Stimulated activated CD4-positive, alpha-beta T cell treated with anti-CD3 and anti-CD28 coated beads, Interleukin-2, amount 100 ng/mL, for 4 hours (primary cell): Measurements from ENCODE around the gene VAMP3.

Source experiments
- DNase-seq: peaks from one replicate; pipeline ENCODE4 v3.0.0-alpha.2; 2020; ENCODE audit warnings: low read depth

The VAMP3 gene, protein sequence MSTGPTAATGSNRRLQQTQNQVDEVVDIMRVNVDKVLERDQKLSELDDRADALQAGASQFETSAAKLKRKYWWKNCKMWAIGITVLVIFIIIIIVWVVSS

DNA sequence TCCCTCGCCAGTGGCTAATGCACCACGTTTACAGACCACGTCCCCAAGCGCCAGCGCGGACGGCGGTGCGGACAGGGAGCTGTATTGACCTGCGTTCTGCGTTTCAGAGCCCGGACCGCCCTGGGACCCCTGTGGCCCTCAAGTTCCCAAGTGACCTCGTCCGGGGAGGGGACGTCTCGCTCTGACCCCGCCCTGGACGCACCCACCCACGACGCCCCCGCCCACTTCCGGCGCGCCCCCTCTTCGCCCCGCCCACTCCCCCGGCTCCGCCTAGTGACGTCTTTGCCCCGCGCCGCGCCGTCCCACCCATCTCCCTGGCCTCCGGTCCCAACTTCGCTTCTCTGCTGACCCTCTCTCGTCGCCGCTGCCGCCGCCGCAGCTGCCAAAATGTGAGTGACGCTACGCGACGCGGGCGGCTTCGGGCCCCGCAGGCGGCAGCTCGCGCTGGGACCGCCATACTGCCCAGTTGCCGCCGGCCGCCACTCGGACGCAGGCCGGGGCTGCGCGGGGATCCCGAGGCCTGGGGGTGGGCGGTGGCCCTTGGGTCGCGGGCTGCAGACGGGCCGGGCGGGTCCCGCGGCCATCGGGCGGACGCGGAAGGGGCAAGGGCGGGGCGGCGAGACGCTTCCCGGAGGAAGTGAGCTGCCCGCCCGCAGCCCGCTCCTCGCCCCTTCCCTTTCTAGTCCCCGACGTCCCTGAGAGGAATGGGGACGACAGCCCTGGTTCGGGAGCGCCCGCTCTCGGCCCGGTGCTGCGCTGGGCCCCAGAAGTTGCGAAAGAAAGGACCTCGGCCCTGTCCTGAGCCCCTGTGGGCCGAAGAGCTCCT is at the start of gene VAMP3:
VAMP3 (plus strand) TSS at position 300 of the 826 bp plus-strand sequence; CDS start at position 388, 88 bp downstream.
- DNase-seq, result peak; percentile 74

DNA sequence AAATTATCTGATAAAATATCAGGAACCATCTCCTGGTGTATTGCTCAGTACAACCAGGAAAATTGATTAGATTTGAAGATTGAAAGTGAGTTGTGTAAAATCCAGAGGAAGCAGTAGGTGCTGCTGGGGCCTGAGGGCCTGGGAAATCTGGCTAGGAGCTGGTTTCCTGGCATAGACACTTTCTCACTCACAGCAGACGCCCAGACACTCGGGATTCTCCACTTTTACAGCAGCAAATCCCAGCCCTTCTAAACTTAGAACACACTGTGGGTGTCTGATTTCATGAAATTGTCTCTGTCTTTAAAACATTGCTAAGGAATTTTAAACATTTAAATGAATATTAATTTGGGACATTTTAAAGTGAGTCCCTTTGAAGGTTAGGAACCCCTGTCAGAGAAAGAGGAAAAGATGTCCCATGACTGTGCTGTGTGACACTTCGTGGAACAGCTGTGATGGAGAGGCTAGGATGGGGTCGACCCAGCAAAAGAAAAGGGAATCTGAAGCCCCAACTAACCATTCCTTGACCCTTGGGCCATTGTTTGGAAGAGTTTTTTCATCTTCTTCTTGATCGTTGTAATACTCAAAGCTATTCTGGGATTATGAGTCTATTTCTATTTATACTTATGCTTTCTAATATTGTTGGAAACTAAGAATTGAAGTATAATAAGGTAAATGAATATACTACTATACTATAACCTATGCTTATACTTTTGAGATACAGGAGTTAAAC is 49.0 kb upstream of the VAMP3 start:
- no peak for DNase-seq

DNA sequence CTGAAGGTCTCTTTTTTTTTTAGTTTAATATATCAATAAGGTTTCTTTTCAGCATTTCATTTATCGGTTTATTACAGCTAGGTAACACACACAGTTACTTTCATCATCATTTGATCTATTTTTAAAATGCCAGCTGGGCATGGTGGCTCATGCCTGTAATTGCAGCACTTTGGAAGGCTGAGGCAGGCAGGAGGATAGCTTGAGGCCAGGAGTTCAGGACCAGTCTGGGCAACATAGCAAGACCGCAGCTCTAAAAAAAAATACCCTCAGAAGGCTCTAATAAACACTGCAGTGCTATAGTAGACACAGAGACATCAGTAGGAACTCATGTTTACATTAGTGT is 48.5 kb upstream of the VAMP3 start:
- DNase-seq, result no peak

DNA sequence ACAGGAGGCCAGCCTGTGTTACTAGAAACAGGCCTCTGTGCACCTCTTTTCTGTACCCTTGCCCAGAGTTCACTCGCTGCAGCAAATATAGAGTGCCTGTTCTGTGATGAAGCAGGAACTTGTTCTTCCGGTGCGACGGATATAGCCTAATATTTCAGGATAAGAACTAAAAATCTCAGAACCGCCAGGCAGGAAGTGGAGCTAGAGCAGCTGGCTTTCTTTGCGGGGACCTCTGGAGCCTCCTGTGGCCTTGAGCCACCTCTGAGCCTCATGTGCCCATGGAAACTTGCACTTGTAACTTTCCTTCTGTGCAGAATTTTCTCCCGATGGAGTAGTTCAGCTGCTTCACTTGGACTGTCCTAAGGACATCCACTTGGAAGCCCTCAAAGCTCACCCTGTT is 44.5 kb upstream of the VAMP3 start:
- no peak for DNase-seq

DNA sequence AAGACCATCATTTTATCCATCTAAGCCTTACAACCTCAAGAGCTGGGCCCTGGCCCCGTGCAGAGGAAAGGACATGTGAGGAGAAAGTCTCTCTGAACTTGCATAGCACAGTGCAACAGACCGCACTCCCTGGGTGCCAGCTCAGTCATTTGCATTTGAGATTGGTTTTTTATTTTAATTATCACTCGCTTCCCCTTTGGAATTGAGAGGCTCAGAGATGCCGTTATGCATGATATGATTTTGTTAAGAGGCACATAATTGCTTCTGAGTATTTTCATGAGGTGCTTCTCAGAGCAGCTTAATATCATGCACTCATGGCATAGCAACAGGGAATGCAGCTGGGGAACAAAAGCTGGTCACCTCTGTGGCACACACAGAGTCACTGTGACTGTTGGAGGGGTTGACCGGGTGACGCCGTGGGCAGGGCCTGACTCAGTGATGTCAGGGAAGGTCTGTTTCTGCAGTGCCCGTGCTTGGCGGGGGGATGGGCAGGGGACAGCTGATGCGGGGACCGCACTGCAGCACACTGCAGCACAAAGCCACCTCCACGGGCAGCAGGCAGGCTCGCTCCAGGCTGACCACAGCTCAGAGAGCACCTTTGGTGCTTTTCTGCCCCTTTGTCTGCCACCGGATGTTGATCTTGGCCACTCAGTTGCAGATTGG is 43.2 kb upstream of the VAMP3 start:
- no peak for DNase-seq

DNA sequence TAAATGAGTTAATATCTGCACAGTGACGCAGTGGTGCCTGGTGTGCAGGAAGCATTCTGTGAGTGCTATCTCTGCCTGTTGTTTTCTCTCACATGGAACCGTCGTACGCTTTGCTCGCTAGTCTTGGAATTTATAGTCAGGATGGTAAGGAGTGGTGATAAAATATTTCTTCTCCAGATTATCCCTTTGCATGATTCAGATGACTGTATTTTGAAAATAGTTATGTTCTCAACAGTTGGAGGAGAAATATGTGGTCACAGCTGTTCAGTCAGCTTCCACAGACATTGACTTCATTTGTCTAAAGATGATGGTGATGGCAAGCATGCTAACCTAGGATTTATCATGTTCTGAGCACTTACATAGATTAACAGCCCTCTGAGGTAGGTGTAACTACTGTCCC is 41.3 kb upstream of the VAMP3 start:
- DNase-seq, result no peak

DNA sequence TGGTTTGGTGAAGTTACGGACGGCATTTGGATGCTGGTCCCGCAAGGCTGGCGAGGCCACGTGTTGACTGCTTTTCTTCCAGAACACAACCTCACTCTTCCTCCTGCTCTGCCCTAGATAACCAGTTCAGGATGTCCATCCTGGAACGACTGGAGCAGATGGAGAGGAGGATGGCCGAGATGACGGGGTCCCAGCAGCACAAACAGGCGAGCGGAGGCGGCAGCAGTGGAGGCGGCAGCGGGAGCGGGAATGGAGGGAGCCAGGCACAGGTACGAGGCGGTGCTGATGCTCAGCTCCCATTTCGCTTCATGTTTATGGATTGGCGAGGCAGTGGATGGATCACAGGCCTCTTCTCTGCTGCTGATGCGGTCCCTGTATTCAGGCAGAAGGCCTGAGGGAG is 38.8 kb upstream of the VAMP3 start:
- DNase-seq, result no peak

GRCh38 chr1:7733276-7733675 is 37.8 kb upstream of the VAMP3 start:
- no peak for DNase-seq

GRCh38 chr1:7738044-7738443 is 33.1 kb upstream of the VAMP3 start:
- no peak for DNase-seq

- no peak for DNase-seq
Measured at GRCh38 chr1:7743346-7743745, 27.8 kb upstream of the VAMP3 start.

GRCh38 chr1:7744882-7745281 is 26.2 kb upstream of the VAMP3 start:
- no peak for DNase-seq

DNA sequence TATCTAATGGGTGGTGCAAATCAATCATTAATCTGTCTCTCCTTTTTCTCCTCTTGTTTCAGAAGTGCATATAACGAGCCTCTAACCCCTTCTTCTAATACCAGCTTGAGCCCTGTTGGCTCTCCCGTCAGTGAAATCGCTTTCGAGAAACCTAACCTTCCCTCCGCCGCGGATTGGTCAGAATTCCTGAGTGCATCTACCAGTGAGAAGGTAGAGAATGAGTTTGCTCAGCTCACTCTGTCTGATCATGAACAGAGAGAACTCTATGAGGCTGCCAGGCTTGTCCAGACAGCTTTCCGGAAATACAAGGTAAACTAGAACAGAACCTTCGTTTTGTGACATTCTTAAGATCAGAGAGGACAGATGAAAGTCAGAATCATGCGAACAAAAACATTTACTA is 25.3 kb upstream of the VAMP3 start:
- no peak for DNase-seq

GRCh38 chr1:7747605-7748004 is 23.5 kb upstream of the VAMP3 start:
- DNase-seq, result no peak

GRCh38 chr1:7749126-7749525 is 22.0 kb upstream of the VAMP3 start:
- no peak for DNase-seq

DNA sequence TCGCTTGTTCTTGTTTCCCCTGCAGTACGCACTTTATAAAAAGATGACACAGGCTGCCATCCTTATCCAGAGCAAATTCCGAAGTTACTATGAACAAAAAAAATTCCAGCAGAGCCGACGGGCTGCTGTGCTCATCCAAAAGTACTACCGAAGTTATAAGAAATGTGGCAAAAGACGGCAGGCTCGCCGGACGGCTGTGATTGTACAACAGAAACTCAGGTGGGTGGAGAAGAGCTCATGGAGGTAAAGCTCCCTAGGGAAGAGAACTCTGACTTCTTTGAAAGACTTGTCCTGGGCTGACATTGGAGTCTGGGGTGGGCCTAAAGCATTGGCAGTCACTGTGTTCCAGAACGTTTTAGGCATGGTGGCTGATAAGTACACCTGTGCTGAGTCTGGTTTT is 19.9 kb upstream of the VAMP3 start:
- no peak for DNase-seq

GRCh38 chr1:7752512-7753417 is 18.3 kb upstream of the VAMP3 start:
- peak; percentile 29 for DNase-seq

DNA sequence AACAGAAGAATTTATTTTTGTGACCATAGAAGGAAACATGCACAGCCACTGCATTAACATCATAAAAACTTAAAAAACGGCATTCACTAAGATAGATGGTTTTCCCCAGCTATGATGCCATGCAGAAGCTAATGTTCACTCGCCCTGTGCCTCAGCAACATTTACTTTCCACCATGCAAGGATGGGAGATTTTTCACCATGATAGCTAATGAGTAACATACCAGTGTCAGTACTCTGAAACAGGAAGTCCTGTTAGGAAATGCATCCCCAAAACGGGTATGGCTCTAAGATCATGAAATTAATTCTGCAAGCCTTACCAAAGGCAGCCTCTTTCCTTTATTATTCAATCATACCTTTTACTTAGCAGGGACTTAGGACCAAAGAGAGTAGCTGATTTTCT is 17.5 kb upstream of the VAMP3 start:
- DNase-seq, result no peak

DNA sequence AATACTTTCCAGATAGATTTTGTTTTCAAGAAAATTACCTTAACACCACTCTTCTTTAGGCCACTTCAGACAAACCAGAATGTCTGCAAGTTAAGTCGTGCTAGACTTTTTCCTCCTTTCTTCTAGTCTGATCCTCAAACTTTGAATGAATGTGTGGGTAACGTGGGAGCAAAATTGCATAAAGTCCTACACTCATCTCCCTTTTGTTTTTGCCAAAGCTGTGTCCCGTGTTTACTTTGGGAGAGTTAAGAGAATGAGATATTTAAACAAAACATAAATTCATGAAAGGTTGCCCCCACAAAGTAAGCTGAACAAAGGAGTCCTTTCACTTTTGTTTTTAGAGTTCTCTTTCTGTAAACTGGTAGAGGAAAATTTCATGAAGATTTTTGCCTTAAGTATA is 16.9 kb upstream of the VAMP3 start:
- DNase-seq, result no peak

DNA sequence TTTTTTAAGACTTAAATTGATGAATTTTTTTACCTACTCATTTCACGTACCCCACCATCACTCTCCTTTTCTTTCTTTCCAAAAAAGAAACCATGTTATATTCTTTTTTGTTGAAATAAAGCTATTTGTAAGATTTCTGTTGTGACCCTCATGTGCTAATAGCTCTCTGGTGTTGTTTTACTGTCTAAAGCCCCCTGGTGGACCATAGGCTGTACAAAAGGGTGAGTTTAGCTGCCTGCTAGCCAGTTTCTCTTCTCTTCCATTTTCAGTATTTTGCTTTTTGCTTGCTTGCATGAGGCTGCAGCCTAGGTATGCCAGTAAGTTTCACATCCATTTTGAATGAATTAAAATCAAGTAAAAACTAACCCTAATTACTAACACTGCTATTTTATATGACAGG is 15.6 kb upstream of the VAMP3 start:
- DNase-seq, result no peak

- no peak for DNase-seq
Measured at GRCh38 chr1:7760245-7760644, 10.9 kb upstream of the VAMP3 start.

DNA sequence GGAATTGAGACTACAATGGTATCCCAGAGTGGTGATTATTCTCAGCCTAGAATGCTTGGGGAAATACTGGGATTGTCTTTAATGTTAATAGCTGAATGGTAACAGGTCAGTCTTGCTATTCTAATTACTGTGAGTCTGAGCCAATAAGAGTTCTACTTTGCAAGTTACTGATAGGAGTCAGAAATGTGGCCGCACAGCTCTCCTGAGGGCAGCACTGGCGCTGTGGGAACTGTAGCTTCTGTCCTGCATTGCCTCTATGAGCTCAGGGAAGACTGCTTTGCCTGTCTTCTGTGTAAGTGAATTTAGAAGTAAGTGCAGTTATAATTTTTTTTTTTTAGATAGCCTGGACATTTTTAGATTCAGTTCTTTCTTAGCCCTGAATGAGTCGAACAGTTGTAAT is 10.0 kb upstream of the VAMP3 start:
- no peak for DNase-seq

DNA sequence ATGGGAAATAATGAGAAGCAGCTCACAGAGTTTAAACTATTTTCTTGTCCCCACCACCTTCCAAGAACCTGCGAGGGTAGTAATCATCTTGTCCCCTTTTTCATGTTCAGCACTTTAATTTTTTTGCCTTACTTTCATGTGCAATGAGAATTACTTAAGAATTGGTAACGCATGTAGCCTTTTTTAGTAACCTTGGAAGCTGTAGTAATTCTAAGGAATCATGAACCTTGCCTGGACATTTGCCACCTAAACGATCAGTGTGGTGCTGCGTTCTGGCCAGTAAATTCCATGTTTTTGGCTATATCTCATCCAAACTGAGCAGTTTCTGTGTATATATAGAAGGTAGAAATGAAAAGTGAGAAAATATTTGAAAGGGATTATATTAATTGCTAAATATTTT is 3.9 kb upstream of the VAMP3 start:
- DNase-seq, result no peak
